ENCODE results near the gene LAMB4.

LAMB4 gene

DNA sequence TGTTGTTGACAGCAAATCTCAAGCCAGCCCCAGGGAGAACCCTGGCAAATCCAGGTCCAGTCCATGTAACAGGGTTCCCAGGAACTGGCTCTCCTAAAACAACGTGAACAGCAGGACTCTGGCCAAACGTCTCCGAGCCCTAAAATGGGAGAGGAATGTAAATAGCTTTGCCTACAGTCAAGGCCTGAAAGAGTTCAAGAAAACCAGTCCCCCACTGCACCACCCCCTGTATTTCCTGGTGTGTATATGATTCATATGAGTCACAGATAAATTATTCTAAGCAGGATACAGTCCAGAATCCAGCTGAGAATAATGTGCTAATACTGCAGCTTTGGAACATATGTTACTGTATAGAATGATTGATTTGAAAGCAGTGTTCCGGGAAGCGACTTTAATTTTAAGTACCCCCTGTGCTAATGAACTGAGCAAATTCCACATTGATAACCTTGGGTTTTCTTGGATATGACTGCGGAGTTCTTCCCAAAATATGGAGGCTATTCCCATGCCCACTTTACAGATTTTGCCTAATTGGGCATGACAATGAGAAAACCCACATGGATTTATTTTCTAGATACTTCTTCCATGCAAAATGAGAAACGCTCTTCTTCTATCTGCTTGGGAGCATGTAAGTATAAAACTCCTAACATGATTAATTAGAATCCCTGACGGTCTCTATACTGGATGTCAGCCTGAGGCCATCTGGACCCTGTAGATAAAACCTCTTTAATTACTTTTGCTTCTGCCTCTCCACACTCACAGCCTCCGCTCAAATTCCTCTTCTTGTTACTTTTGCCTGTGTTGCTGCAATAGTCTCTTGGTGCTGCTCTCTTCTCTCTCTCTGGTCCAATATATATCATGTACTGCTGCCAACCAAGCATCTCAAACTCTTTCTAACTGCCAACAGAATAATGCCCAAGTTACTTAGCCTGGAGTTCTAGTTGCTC lies 50.2 kb downstream of the LAMB4 start:
- no peak for DNase-seq (ENCODE audit: extremely low read depth in 1 of 2, low read depth in 1 of 2)

DNA sequence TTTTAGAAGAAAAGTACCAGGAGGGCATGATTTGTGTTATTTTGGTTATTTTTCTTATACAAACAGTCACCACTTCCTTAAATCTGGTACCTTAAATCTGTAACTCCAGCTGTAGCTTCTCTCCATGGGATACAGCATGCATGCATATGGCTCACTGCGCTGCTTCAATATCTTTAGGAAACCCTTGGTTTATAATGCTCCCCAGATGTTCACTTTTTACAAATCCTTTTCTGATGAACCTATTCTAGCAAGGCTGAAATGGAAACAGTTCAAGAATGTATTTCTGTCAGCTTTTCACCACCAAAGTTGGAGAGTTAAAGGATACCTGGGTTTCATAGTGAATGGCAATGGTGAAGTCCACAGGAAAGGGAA lies 50.9 kb downstream of the LAMB4 start:
- DNase-seq (ENCODE audit: extremely low read depth in 1 of 2, low read depth in 1 of 2), result no peak

DNA sequence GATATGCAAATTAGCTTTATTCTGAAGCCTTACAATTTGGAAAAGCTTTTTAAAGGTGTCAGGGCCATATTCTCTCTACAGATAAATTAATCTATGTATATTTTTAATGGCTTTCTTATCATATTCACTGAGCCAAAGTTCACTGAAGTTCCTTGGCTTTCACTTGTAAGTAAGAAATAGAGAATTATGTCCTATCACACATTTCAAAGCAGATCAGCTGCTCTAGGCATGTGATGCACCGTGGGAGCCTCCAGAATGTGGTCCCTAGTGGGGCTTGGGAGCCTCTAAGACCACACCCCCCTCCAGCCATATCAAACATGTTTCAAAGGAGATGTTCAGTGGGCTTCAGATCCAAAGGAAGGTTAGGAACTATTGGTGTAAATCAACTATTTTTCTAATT lies 51.5 kb downstream of the LAMB4 start:
- no peak for DNase-seq (ENCODE audit: extremely low read depth in 1 of 2, low read depth in 1 of 2)

DNA sequence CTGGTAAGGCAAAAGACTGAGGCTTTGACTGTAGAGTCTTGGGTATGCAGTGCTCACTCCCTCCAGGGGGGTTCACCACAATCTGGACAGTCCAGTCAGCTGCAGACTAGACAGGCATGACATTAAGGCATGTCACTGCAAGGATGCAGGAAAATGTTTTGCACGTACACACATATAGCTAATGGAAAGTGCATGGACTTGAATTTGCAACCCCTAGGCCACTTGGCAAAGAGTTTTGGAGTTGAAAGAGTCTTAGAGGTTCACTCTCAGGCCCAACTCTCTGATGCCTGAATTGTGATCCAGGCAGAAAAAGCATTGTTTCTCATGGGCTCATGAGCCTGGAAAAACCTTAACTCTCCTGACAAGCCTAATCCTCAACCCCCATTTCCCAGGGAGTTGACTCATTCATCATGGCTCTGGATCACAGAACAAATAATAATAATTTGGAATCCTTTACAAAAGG lies 51.9 kb downstream of the LAMB4 start:
- no peak for DNase-seq (ENCODE audit: extremely low read depth in 1 of 2, low read depth in 1 of 2)

DNA sequence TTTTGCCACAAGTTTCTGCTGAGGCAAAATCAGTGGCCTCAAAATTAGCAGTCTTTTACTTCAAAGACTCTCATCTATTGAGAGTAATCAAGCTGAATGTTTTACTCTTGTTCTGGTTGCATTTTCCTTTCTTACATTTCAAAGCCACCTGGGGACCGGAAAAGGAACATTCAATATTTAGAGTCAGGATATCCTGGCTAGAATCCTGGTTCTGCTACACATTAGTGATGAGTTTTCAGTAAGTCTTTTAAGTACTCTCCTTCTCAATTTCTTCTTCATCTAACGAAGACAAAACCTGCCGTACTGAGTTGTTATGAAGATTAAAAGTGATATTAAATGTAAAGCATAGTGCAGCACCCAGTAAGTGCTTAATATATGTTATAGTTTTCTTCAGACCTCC lies 52.5 kb downstream of the LAMB4 start:
- no peak for DNase-seq (ENCODE audit: extremely low read depth in 1 of 2, low read depth in 1 of 2)

DNA sequence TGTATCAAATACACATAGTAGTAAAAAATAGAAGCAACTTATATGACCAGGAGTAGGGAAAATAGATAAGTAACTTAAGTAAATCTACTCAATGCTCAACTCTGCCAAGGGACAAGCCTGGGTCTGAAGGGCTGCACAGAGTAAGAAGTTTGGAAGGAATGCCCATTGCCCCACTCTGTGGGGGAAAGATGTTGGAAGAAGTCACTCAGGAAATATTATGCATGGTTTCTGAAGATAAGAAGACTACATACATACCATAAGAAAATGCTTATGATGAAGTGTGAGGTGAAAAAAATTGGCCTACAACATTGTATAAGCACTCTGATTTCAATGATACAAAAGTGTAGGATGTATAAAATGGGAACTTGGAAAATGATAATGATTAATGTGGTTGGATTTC lies 54.0 kb downstream of the LAMB4 start:
- no peak for DNase-seq (ENCODE audit: extremely low read depth in 1 of 2, low read depth in 1 of 2)

DNA sequence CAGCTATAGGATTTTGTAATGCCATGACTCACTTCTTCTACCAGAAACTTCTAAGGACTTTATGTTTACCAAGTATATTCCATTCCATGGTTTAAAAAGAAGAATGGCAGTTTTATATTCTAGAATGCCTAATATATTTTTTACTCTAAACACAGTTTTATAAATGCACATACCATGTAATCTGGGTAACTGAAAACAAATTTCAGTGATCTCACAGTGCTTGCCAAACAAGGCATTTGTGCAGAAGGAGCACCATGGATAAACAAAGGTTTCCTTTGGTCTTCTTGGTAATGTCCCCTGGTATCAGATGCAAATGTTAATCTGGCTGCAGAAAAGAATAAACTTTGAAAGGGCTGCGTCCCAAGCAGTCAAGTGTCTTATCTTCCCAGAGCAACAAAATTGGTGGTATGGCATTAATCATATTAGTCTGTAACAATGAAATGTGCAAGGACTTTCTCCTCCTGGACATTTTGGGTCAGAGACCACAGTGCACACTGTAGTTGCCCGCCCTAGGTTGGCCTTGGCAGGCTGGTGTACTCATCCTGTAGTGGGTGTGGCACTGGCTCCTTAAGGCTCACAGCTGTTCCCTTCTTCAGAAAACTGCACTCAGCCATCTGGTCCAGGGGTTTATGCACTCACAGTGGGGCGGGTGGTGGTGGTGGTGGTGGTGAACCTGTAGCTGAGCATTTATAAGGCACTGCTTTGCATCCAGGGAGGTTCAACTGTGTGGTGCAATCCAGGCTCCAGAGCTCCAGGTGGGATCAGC lies 56.7 kb downstream of the LAMB4 start:
- DNase-seq (ENCODE audit: extremely low read depth in 1 of 2, low read depth in 1 of 2), result no peak

DNA sequence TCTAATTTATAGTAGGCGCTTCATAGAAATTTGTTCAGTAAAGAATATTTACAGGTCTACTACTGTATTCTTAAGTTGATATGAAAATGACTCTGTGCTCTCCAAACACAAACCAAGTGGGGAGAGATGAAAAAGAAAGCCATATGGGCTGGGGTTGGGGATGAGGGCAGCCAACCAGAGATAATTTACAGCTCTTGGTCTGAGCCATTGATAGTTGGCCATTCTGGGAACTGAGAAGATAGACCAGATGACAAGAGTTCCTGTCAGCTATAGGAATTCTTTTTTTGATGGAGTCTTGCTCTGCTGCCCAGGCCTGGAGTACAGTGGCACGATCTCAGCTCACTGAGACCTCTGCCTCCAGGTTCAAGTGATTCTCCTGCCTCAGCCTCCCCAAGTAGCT lies 57.4 kb downstream of the LAMB4 start:
- no peak for DNase-seq (ENCODE audit: extremely low read depth in 1 of 2, low read depth in 1 of 2)

DNA sequence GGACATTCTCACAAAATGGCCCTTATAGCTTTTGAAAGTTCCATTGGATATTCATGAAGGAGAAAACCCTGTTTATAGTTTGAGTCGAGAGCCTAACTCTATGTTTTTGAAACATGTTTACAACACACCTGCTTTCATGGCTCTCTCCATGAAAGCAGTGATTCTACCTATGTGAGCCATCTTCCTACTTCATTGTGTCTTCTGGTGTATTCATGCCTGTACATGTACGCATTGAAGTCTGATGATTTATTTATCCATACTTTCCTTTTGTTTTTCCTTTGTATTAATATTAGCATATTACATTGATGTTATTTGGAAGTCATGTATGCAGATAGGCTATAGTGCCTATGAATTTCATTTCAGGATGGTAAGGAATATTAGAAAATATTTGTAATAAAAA lies 58.0 kb downstream of the LAMB4 start:
- no peak for DNase-seq (ENCODE audit: extremely low read depth in 1 of 2, low read depth in 1 of 2)

DNA sequence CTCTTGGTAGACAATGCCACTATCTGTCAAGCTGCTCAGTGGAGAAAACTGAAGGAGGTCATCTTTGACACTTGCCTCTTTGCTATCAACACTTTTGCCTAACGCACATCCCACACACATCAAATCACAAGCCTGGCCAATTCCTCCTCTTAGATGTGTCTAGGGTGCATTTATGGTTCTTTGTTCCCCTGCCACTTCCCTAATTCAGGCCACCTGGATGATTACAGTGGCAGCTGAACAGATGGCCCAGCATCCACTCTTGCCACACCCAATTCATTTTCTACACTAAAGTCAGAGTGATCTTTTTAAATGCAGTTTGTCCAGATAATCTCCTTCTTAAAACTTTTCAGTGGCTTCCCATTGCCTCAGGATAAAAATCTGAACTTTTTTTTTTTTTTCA lies 58.6 kb downstream of the LAMB4 start:
- no peak for DNase-seq (ENCODE audit: extremely low read depth in 1 of 2, low read depth in 1 of 2)

DNA sequence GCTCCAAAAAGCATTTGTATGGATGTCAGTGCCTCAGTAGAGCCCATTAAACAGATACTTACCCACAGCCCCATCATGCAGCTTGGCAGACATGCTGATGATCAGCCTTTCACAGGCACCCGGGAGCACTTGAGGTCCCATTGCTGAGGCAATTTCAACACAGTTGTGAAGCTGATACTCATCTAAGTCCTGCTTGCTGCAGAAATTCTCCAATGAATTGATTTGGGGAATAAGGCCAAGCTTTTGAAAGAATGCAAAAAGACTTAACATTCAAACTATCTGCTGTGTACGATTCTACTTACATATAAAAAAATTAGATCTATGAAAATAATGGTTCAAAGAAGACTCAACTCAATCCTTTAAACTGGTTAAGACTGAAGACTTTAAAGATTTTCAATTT lies 60.5 kb downstream of the LAMB4 start:
- DNase-seq (ENCODE audit: extremely low read depth in 1 of 2, low read depth in 1 of 2), result no peak

DNA sequence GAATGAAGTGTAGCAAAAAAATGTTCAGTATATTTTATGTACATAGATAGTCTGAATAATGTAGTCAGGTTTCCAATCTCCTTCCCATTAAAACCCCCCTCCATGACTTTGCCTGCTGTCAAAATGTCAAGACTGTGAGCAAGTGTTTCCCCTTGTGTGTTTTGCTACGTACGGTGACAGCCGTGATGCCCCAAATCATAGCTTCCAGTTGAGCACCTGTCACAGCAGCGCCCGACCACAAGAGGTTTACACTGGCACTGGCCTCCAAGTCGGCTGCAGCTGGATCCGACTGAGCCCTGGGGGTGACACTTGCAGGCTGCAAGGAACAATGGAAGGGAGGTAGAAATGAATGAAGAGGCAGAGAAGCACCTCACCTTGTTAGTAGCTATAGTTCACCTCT lies 62.3 kb downstream of the LAMB4 start:
- DNase-seq (ENCODE audit: extremely low read depth in 1 of 2, low read depth in 1 of 2), result no peak

DNA sequence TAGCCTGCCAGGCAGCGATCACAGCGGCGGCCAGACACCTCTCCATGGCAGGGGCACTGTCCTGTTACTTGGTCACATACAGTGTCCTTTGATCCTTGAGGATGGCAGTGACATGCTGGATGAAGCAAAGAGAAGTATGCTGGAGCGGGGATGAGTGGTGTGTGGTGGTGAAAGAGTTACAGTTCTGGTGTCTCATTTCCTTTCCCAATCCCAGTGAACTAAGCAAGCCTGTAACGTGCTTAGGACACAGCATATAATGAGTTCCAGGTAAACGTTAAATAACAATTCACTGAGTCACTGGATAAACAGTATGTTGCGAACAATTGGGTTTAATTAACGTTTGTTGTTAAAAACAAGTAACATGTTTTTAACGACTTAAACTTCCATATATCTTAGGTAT lies 63.7 kb downstream of the LAMB4 start:
- no peak for DNase-seq (ENCODE audit: extremely low read depth in 1 of 2, low read depth in 1 of 2)

DNA sequence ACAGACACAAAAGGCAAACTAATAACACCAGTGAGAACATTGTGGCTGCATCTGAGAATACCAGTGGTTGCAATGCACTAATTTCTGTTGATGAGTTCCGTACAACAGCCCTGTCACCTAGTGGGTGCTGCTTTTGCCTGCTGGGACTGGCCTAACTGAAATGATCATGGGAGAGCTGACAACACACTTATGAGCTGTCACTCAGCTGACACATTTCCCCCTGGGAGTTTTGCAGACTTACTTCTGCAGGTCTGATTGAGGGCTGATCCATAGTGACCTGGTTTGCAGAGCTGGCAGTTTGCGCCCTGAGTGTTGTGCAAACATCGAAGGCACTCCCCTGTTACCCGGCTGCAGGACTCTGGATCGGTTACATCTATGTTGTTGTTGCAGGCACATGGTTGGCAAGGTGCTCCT lies 66.6 kb downstream of the LAMB4 start:
- DNase-seq (ENCODE audit: extremely low read depth in 1 of 2, low read depth in 1 of 2), result no peak

DNA sequence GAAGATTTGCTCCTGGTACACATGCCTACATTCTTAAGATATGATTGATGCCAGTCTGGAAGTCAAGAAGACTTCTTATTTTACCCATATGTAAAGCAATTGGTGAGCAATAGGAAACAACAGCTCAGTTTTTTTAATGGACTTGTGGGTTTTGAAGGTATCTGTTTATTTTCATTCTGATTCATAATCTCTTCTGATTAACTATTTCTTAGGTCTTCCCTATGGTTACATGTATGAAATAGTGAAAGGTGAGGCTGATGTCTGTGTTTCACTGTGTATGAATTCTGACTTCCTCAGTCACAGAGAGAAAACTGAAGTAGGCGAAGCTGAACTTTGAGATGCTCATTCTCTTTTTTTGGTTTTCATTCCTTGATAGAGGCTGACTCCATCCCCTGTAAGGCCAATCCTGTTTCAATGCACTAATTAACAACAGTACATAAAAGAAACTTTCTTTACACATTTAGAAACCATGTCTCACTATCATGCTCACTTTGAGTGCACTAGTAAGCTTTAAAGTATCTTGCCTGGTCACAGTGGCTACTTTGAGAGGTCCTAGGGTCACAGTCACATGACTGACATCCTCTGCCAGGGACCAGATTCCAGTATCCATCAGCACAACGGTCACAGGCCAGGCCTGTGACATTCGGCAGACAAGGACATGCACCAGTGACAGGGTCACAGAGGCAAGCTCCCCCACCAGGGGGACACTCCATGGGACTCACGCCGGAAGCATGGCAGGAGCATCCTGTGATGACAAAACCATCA lies 67.7 kb downstream of the LAMB4 start:
- no peak for DNase-seq (ENCODE audit: extremely low read depth in 1 of 2, low read depth in 1 of 2)

DNA sequence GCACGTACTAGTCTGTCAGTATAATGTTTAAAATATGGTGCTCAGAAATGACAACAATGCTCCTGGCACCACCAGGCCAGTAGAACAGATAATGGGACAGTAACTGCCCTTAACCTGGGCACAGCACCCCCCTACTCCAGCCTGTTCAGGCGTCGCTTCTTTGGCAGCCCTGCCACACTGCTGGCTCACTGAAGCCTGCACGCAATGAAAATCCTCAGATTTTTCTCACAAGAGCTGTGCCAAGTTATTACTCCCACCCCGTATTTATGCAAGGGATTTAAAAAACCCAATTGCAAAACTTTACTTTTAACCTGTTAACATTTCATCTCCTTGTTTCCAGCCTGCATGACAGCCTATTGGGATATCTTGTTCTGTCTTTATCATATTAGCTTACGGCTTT lies 70.6 kb downstream of the LAMB4 start:
- DNase-seq (ENCODE audit: extremely low read depth in 1 of 2, low read depth in 1 of 2), result no peak

DNA sequence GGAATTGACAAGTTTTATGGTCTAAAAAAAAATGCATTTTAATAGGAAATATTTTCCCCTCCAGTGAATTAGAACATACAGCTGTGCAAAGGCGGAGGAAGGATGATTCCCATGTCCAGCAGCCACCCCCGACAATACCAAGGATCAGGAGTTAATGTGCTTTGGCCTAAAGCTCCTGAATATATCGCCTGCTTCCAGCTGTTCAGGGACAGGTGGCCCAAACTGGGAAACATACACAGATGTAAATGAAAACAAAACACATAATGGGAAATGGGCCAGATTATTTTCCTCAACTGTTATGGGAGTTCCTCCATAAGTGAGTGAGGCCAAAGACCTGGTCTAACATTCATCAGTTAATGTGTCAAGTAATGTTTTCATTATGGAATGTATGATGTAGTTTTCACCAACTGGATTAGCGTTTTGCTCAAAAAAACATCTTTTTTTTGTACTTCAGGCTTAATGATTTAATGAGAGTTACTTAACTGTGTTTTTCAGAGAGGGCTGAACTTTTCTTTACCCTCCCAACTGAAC lies 72.1 kb downstream of the LAMB4 start:
- DNase-seq (ENCODE audit: extremely low read depth in 1 of 2, low read depth in 1 of 2), result no peak

DNA sequence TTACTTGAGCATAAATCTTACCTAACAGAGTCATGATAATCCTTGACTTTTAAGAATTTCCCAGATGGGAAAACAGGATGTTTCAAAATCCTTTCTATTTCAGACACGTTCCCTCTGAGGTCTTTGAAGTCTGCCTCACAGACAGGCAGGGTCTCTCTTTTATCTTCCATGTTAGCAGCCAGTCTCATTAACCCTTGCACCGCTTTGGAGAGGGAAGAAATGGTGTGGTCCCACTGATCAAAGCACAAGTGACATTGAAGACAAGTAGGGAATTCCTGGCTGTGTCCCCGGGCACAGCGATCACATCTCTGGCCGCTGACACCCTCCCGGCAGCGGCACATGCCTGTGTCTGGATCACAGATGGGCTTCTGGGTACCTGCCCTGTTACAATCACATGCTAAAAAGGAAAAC lies 74.5 kb downstream of the LAMB4 start:
- DNase-seq (ENCODE audit: extremely low read depth in 1 of 2, low read depth in 1 of 2), result no peak

DNA sequence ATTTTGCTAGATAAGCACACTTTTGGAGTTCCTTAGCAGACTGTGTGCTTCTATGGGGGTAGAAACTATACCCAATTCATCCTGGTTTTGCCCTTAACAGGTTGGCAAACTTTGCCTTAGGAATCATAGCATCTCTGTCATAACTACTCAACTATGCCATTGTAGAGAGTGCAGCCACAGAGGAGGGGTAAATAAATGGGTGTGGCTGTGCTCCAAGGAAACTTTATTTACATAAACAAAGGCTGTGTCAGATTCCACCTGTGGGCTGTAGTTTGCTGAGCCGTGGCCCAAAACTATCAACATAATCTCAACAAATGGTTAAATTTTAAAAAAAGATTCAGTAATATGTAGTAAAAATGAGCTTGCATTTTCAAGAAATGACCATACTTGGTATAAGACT lies 75.6 kb downstream of the LAMB4 start:
- DNase-seq (ENCODE audit: extremely low read depth in 1 of 2, low read depth in 1 of 2), result no peak

DNA sequence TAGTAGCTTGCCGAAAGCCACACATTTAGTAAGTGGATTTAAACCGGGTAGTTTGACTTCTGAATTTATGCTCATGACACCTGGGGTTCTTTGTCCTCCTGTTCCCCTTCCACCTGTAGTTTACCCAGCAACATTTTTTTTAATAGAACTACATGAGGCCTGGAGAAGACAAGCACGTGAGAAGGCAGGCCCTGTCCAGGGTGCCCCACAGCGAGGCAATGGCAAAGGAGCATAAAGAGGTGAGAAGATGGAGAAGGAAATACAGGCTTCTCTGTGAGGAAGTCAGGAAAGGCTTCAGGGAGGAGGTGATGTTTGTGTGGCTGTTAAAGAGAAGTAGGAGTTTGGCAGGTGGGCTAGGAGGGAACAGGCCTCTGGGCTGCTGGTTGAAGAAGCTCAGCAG lies 76.9 kb downstream of the LAMB4 start:
- no peak for DNase-seq (ENCODE audit: extremely low read depth in 1 of 2, low read depth in 1 of 2)

DNA sequence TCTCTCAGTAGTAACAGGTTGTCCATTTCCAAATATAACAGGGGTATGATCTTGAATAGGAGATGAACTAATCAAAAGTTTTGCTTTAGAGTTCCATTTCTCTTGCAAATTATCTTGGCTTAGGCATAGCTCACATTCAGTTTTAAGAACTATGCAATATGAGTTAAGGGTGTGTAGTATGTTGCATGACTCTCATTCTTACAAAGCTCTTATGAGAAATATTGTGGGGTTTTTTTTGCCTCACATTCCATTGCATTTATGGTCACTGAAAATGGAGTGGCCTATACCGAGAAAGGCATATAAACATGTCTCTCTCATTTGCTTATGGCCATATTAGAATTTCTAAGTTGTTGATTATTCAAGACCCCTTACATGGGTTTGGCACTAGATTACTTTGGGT lies 78.7 kb downstream of the LAMB4 start:
- DNase-seq (ENCODE audit: extremely low read depth in 1 of 2, low read depth in 1 of 2), result no peak
